ENCODE measurements around the gene IFNA14. TPM values are rescaled to one million over a fixed set of nuclear protein-coding genes. Genes with fewer than 3 reads are reported as not detected.
"Not testable (repeated sequence)": the region's sequence is repeated elsewhere in the genome, so short reads cannot be mapped to it uniquely, and the experiment has no call there.

The IFNA14 gene
- total RNA-seq, 1 experiment from 2014 or later: not detected

- TF ChIP-seq CTCF (IDR thresholded peaks at IDR 0.05; ENCODE audit: unreplicated experiment): no peak
- no peaks in the 10 kb centered on the region for H3K36me3 Mint-ChIP-seq (ENCODE audit: insufficient read depth, unreplicated experiment)
- no peak overlapping the region for H3K27ac Mint-ChIP-seq (ENCODE audit: unreplicated experiment)
- H3K9me3 Mint-ChIP-seq (ENCODE audit: low read depth, unreplicated experiment): no peaks in the 10 kb centered on the region
- no peak for DNase-seq
- H3K27me3 Mint-ChIP-seq (ENCODE audit: unreplicated experiment): no peaks in the 10 kb centered on the region
- intact Hi-C loops (cut with micrococcal nuclease; ENCODE audit: unreplicated experiment): no loop called here
- H3K4me1 Mint-ChIP-seq (ENCODE audit: low read depth, unreplicated experiment): no peaks in the 10 kb centered on the region
- CTCF ChIA-PET: no interaction called here
- no peak overlapping the region for H3K4me3 Mint-ChIP-seq (ENCODE audit: low read depth, unreplicated experiment)
- no TSS peak for BruUV-seq (replicated peaks)
Observed at GRCh38 chr9:21210311-21210710, 29.5 kb downstream of the IFNA14 start.

GRCh38 chr9:21207043-21207442 is 32.8 kb downstream of the IFNA14 start, which contains the start of gene IFNA10:
Gene IFNA10, minus strand, starts transcription at chr9:21207143. Its CDS starts 46 bp downstream, at chr9:21207097.
- CTCF ChIA-PET; intact Hi-C loops (cut with micrococcal nuclease; ENCODE audit: unreplicated experiment); H3K4me3 Mint-ChIP-seq (ENCODE audit: low read depth, unreplicated experiment); DNase-seq; H3K4me1 Mint-ChIP-seq (ENCODE audit: low read depth, unreplicated experiment); H3K9me3 Mint-ChIP-seq (ENCODE audit: low read depth, unreplicated experiment); H3K36me3 Mint-ChIP-seq (ENCODE audit: insufficient read depth, unreplicated experiment); H3K27me3 Mint-ChIP-seq (ENCODE audit: unreplicated experiment); BruUV-seq (replicated peaks); H3K27ac Mint-ChIP-seq (ENCODE audit: unreplicated experiment): not testable (repeated sequence)

GRCh38 chr9:21205204-21205603 is 34.6 kb downstream of the IFNA14 start:
- Mint-ChIP-seq H3K4me1 (ENCODE audit: low read depth, unreplicated experiment) (no peaks in the 10 kb centered on the region), H3K27me3 (ENCODE audit: unreplicated experiment) (no peaks in the 10 kb centered on the region), H3K9me3 (ENCODE audit: low read depth, unreplicated experiment) (no peaks in the 10 kb centered on the region), H3K4me3 (ENCODE audit: low read depth, unreplicated experiment) (no peak overlapping the region), H3K36me3 (ENCODE audit: insufficient read depth, unreplicated experiment) (no peaks in the 10 kb centered on the region), H3K27ac (ENCODE audit: unreplicated experiment) (no peak overlapping the region)
- BruUV-seq (replicated peaks): no TSS peak
- no peak for TF ChIP-seq CTCF (IDR thresholded peaks at IDR 0.05; ENCODE audit: unreplicated experiment)
- no peak for DNase-seq
- CTCF ChIA-PET: no interaction called here
- intact Hi-C loops (cut with micrococcal nuclease; ENCODE audit: unreplicated experiment): no loop called here

GRCh38 chr9:21202105-21202504 is 37.7 kb downstream of the IFNA14 start, which contains the start of gene IFNA7:
Gene IFNA7, minus strand, starts transcription at chr9:21202205. Its CDS starts 40 bp downstream, at chr9:21202165.
- H3K36me3 Mint-ChIP-seq (ENCODE audit: insufficient read depth, unreplicated experiment); H3K4me1 Mint-ChIP-seq (ENCODE audit: low read depth, unreplicated experiment); CTCF ChIA-PET; H3K4me3 Mint-ChIP-seq (ENCODE audit: low read depth, unreplicated experiment); H3K27ac Mint-ChIP-seq (ENCODE audit: unreplicated experiment); H3K27me3 Mint-ChIP-seq (ENCODE audit: unreplicated experiment); DNase-seq; BruUV-seq (replicated peaks); H3K9me3 Mint-ChIP-seq (ENCODE audit: low read depth, unreplicated experiment); intact Hi-C loops (cut with micrococcal nuclease; ENCODE audit: unreplicated experiment): not testable (repeated sequence)

- H3K27ac Mint-ChIP-seq (ENCODE audit: unreplicated experiment); BruUV-seq (replicated peaks); H3K9me3 Mint-ChIP-seq (ENCODE audit: low read depth, unreplicated experiment); H3K4me1 Mint-ChIP-seq (ENCODE audit: low read depth, unreplicated experiment); intact Hi-C loops (cut with micrococcal nuclease; ENCODE audit: unreplicated experiment); H3K4me3 Mint-ChIP-seq (ENCODE audit: low read depth, unreplicated experiment); H3K36me3 Mint-ChIP-seq (ENCODE audit: insufficient read depth, unreplicated experiment): not testable (repeated sequence)
- CTCF ChIA-PET: interaction anchor here (0.6 to 1.7 kb wide), 3 partner anchors 12 to 495 kb away, joined by 3 to 10 read pairs (median 4); no protein-coding TSS in a partner anchor
- H3K27me3 Mint-ChIP-seq (ENCODE audit: unreplicated experiment): peaks cover 25% of the 10 kb centered on the region
- TF ChIP-seq CTCF (IDR thresholded peaks at IDR 0.05; ENCODE audit: unreplicated experiment): peak; percentile 34
- peak; percentile 36 for DNase-seq
Observed at GRCh38 chr9:21194867-21195776, 44.7 kb downstream of the IFNA14 start.

Other genes with a start within 250 kb of the IFNA14 start
- 0.07 and 0.10 TPM in 2 replicates for gene HACD4, start 208.4 kb downstream of the IFNA14 start, total RNA-seq (2022)
- 0.42 and 0.61 TPM in 2 replicates for gene IFNB1, start 162.1 kb downstream of the IFNA14 start, total RNA-seq (2022)
- gene IFNW1, start 98.2 kb downstream of the IFNA14 start, total RNA-seq (2022): not detected in 2 replicates
- gene IFNA21, start 73.3 kb downstream of the IFNA14 start, total RNA-seq (2022): not detected in 2 replicates
- not detected in 2 replicates for gene IFNA4, start 52.4 kb downstream of the IFNA14 start, total RNA-seq (2022)
- gene IFNA7, start 37.8 kb downstream of the IFNA14 start, total RNA-seq (2022): not detected in 2 replicates
- gene IFNA10, start 32.9 kb downstream of the IFNA14 start, total RNA-seq (2022): not detected in 2 replicates
- gene IFNA16, start 22.7 kb downstream of the IFNA14 start, total RNA-seq (2022): not detected in 2 replicates
- gene IFNA17, start 11.8 kb downstream of the IFNA14 start, total RNA-seq (2022): not detected in 2 replicates
- gene IFNA5, start 65.3 kb upstream of the IFNA14 start, total RNA-seq (2022): not detected in 2 replicates
- 15.8 and 16.8 TPM in 2 replicates for gene KLHL9, start 95.4 kb upstream of the IFNA14 start, total RNA-seq (2022)
- not detected in 2 replicates for gene IFNA6, start 110.9 kb upstream of the IFNA14 start, total RNA-seq (2022)
- not detected in 2 replicates for gene IFNA13, start 128.1 kb upstream of the IFNA14 start, total RNA-seq (2022)
- gene IFNA2, start 145.4 kb upstream of the IFNA14 start, total RNA-seq (2022): not detected in 2 replicates
- gene IFNA8, start 169.1 kb upstream of the IFNA14 start, total RNA-seq (2022): not detected in 2 replicates
- gene IFNA1, start 200.4 kb upstream of the IFNA14 start, total RNA-seq (2022): not detected in 2 replicates
- gene IFNE, start 242.3 kb upstream of the IFNA14 start, total RNA-seq (2022): 8.3 and 8.4 TPM in 2 replicates

Measured in Calu3 (cell line).